ENCODE results near the gene DAPK2. TPM values are rescaled to one million over a fixed set of nuclear protein-coding genes. Genes with fewer than 3 reads are reported as not detected.
A peak's percentile ranks its signal among the peaks of the same experiment; 100 is the strongest.
"Not testable (repeated sequence)": the region's sequence is repeated elsewhere in the genome, so short reads cannot be mapped to it uniquely, and the experiment has no call there.

The DAPK2 gene
- total and polyA plus RNA-seq, 2 of the 4 experiments (the other 2 are of a cell fraction), result 0.34 to 0.36 TPM

DNA sequence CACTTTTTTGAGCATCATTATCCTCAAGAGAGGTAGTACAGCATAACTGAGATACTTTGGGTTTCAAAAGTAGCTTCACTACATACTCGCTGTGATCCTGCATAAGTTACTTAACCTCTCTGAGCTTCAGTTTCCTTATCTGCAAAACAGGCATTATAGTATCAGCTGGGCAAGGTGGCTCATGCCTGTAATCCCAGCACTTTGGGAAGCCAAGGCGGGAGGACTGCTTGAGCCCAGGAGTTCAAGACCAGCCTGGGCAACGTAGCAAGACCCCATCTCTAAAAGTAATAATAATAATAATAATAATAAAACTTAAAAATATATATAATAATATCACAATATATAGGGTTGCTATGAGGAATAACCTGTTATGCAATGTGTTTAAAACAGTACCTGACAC, 36.5 kb upstream of the DAPK2 start:
- no TSS peak for BruUV-seq (replicated peaks)
- no CpG with 5 or more reads among the region's 3 CpGs for WGBS, 2 experiments (ENCODE audit: extremely low coverage in 2 of 2, insufficient read length in 1 of 2)
- dilution Hi-C loops (cut with HindIII; ENCODE audit: low sequenced_read_pairs, unreplicated experiment), result no loop called here

DNA sequence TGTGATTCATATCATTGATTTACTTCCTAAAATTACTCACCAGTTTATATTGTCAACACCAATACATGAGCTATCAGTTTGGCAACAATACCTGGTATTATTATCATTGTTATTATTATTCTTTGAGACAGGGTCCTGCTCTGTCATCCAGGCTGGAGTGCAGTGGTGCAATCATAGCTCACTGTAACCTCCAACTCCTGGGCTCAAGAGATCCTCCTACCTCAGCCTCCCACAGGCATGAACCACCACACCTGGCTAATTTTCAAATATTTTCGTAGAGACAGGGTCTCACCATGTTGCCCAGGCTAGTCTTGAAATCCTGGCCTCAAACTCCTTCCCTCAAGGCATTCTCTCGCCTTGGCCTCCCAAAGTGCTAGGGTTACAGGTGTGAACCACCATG, 27.2 kb upstream of the DAPK2 start:
- H3K79me1 ChIP-seq (ENCODE audit: low read depth in 1 of 2, low read length in 2 of 2), result peaks cover under 1 to 21% of the 10 kb centered on the region in 2 experiments
- ATAC-seq (ENCODE audit: low read depth); H3K4me2 ChIP-seq (ENCODE audit: low read depth, low read length); H4K91ac ChIP-seq (ENCODE audit: insufficient read depth, low read depth, low read length); POLR2A ChIA-PET (ENCODE audit: unreplicated experiment); H3K9me3 ChIP-seq (ENCODE audit: control insufficient read depth, insufficient read depth, low read length); H4K8ac ChIP-seq (ENCODE audit: low read depth in 2 of 2, low read length in 2 of 2); H3K23ac ChIP-seq (ENCODE audit: low read depth, low read length); H2AK5ac ChIP-seq (ENCODE audit: low read depth, low read length); H2BK120ac ChIP-seq (ENCODE audit: low read depth, low read length); H2BK20ac ChIP-seq (ENCODE audit: low read depth, low read length); H4K5ac ChIP-seq (ENCODE audit: low read depth, low read length); H3K9ac ChIP-seq (ENCODE audit: low read depth, low read length); H3K4ac ChIP-seq (ENCODE audit: low read depth, low read length); H2BK15ac ChIP-seq (ENCODE audit: low read depth, low read length); H3K56ac ChIP-seq (ENCODE audit: extremely low read depth, insufficient read depth, low read length); H3K36me3 ChIP-seq (ENCODE audit: control insufficient read depth, insufficient read depth, low read length); H2AFZ ChIP-seq (replicated peaks; ENCODE audit: low read length, poor library complexity); H3K18ac ChIP-seq (ENCODE audit: low read depth, low read length); DNase-seq; H2AK9ac ChIP-seq (replicated peaks; ENCODE audit: low read depth, low read length, poor library complexity); H3K4me3 ChIP-seq (ENCODE audit: insufficient read depth, low read depth, low read length); H4K20me1 ChIP-seq (ENCODE audit: insufficient read depth, low read length); H2BK5ac ChIP-seq (ENCODE audit: low read depth, low read length, poor library complexity, severe bottlenecking); BruUV-seq (replicated peaks); H3K27me3 ChIP-seq (ENCODE audit: control insufficient read depth, insufficient read depth, low read length); dilution Hi-C loops (cut with HindIII; ENCODE audit: low sequenced_read_pairs, unreplicated experiment); H3K27ac ChIP-seq (ENCODE audit: insufficient read depth, low read length): not testable (repeated sequence)
- 0 out of 2 replicates have a peak overlapping the region, but pooled peaks have one; percentile 11 for H3K14ac ChIP-seq (replicated peaks; ENCODE audit: low read depth, low read length)
- in situ Hi-C loops (cut with MboI; ENCODE audit: low sequenced_read_pairs) (loop anchor here (25.0 kb wide), 2 partner anchors 436 to 786 kb away; partner anchors contain the start of gene APH1B), intact Hi-C loops (cut with micrococcal nuclease) (loop anchor here (10.0 kb wide), 1 partner anchor 779 kb away; no protein-coding TSS in a partner anchor)
- CTCF ChIA-PET, result interaction anchor here (0.8 to 1.6 kb wide), 2 partner anchors 322 to 463 kb away, joined by 3 to 5 read pairs; no protein-coding TSS in a partner anchor
- WGBS, 2 experiments (ENCODE audit: extremely low coverage in 2 of 2, insufficient read length in 1 of 2), result no CpG with 5 or more reads among the region's 2 CpGs
- H3K9me1 ChIP-seq (ENCODE audit: insufficient read depth, low read length), result peaks cover 11% of the 10 kb centered on the region
- peaks cover 15% of the 10 kb centered on the region for H3K4me1 ChIP-seq (ENCODE audit: control insufficient read depth, insufficient read depth, low read length)

More for the DNA sequence above, 36.5 kb upstream of the DAPK2 start:
- ATAC-seq (ENCODE audit: low read depth), result no peak
- ChIA-PET CTCF (no interaction called here), POLR2A (ENCODE audit: unreplicated experiment) (no interaction called here)
- no peak overlapping the region for H4K5ac ChIP-seq (ENCODE audit: low read depth, low read length)
- H3K27me3 ChIP-seq (ENCODE audit: control insufficient read depth, insufficient read depth, low read length), result no peaks in the 10 kb centered on the region
- no peak overlapping the region for H4K91ac ChIP-seq (ENCODE audit: insufficient read depth, low read depth, low read length)
- no peak overlapping the region for H2AK9ac ChIP-seq (replicated peaks; ENCODE audit: low read depth, low read length, poor library complexity)
- peaks cover 4% of the 10 kb centered on the region; the same call in 1 of the 2 replicates for H4K20me1 ChIP-seq (ENCODE audit: insufficient read depth, low read length)
- H3K18ac ChIP-seq (ENCODE audit: low read depth, low read length), result no peak overlapping the region
- no peaks in the 10 kb centered on the region for H3K9me3 ChIP-seq (ENCODE audit: control insufficient read depth, insufficient read depth, low read length)
- no peak overlapping the region for H3K4me3 ChIP-seq (ENCODE audit: insufficient read depth, low read depth, low read length)
- intact Hi-C loops (cut with micrococcal nuclease), result no loop called here
- no peak overlapping the region for H3K56ac ChIP-seq (ENCODE audit: extremely low read depth, insufficient read depth, low read length)
- H2BK20ac ChIP-seq (ENCODE audit: low read depth, low read length), result no peak overlapping the region
- peaks cover 18 to 26% of the 10 kb centered on the region in 2 experiments for H3K79me1 ChIP-seq (ENCODE audit: low read depth in 1 of 2, low read length in 2 of 2)
- no peak overlapping the region for H3K14ac ChIP-seq (replicated peaks; ENCODE audit: low read depth, low read length)
- no peak overlapping the region for H4K8ac ChIP-seq (ENCODE audit: low read depth in 2 of 2, low read length in 2 of 2)
- no peak overlapping the region for H2AK5ac ChIP-seq (ENCODE audit: low read depth, low read length)
- H3K27ac ChIP-seq (ENCODE audit: insufficient read depth, low read length), result no peak overlapping the region
- peaks cover 3% of the 10 kb centered on the region for H3K9me1 ChIP-seq (ENCODE audit: insufficient read depth, low read length)
- H2BK15ac ChIP-seq (ENCODE audit: low read depth, low read length), result no peak overlapping the region
- H3K23ac ChIP-seq (ENCODE audit: low read depth, low read length), result no peak overlapping the region
- no peak for DNase-seq
- TF ChIP-seq CHD1 (IDR thresholded peaks at IDR 0.05; ENCODE audit: low read depth, low read length), result no peak
- no peak for TF ChIP-seq NFE2L2 (IDR thresholded peaks at IDR 0.05; ENCODE audit: low read depth, low read length)
- TF ChIP-seq, protein P1, sequence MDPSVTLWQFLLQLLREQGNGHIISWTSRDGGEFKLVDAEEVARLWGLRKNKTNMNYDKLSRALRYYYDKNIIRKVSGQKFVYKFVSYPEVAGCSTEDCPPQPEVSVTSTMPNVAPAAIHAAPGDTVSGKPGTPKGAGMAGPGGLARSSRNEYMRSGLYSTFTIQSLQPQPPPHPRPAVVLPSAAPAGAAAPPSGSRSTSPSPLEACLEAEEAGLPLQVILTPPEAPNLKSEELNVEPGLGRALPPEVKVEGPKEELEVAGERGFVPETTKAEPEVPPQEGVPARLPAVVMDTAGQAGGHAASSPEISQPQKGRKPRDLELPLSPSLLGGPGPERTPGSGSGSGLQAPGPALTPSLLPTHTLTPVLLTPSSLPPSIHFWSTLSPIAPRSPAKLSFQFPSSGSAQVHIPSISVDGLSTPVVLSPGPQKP (IDR thresholded peaks at IDR 0.05; ENCODE audit: borderline replicate concordance, low read depth, low read length), result no peak
- no peak for TF ChIP-seq RAD21 (IDR thresholded peaks at IDR 0.05; ENCODE audit: low read length)
- no peak overlapping the region for H3K9ac ChIP-seq (ENCODE audit: low read depth, low read length)
- H2BK5ac ChIP-seq (ENCODE audit: low read depth, low read length, poor library complexity, severe bottlenecking), result no peak overlapping the region
- H3K4ac ChIP-seq (ENCODE audit: low read depth, low read length), result no peak overlapping the region
- H3K36me3 ChIP-seq (ENCODE audit: control insufficient read depth, insufficient read depth, low read length), result peaks cover 12% of the 10 kb centered on the region; the same call in 1 of the 2 replicates
- H3K4me2 ChIP-seq (ENCODE audit: low read depth, low read length), result no peak overlapping the region
- no peak overlapping the region for H2AFZ ChIP-seq (replicated peaks; ENCODE audit: low read length, poor library complexity)
- in situ Hi-C loops (cut with MboI; ENCODE audit: low sequenced_read_pairs), result no loop called here
- H3K4me1 ChIP-seq (ENCODE audit: control insufficient read depth, insufficient read depth, low read length), result no peaks in the 10 kb centered on the region
- no peak overlapping the region for H2BK120ac ChIP-seq (ENCODE audit: low read depth, low read length)
